GM12892 (cell line): ENCODE measurements around the gene APOL6.

Source experiments
- DNase-seq: peaks from one replicate; pipeline ENCODE4 v3.0.0; 2011; ENCODE audit not compliant: insufficient read length
- FAIRE-seq: peaks from 2 replicates; lab custom pipeline; 2011; peaks lifted over from hg19 to GRCh38; lab: Jason Lieb, UNC
- POLR2A ChIP-seq: IDR thresholded peaks from 2 replicates; pipeline ENCODE4 v1.6.1; 2011; ENCODE audit warnings: low read depth, low read length, control low read depth
- POLR2AphosphoS5 ChIP-seq: IDR thresholded peaks from 2 replicates; pipeline ENCODE4 v1.6.1; 2011; ENCODE audit warnings: low read depth, low read length, control low read depth
- TAF1 ChIP-seq: IDR thresholded peaks from 2 replicates; pipeline ENCODE4 v1.6.1; 2011; ENCODE audit warnings: low read depth, mild to moderate bottlenecking, control low read depth, low read length, borderline replicate concordance

The APOL6 gene

GRCh38 chr22:35629406-35630216 is 18.6 kb upstream of the APOL6 start:
- FAIRE-seq (peak; percentile 40), DNase-seq (no peak)
- no peak for TF ChIP-seq TAF1
- TF ChIP-seq POLR2AphosphoS5: no peak
- TF ChIP-seq POLR2A: no peak

- DNase-seq: no peak
- no peak for TF ChIP-seq POLR2AphosphoS5
- TF ChIP-seq TAF1: no peak
- TF ChIP-seq POLR2A: no peak
- FAIRE-seq: peak; percentile 5
Measured at GRCh38 chr22:35630387-35630793, 17.9 kb upstream of the APOL6 start.

- DNase-seq (no peak), FAIRE-seq (no peak)
- no peak for TF ChIP-seq TAF1
- TF ChIP-seq POLR2A: no peak
- TF ChIP-seq POLR2AphosphoS5: no peak
Measured at GRCh38 chr22:35630891-35631290, 17.4 kb upstream of the APOL6 start.

GRCh38 chr22:35631597-35631996 is 16.6 kb upstream of the APOL6 start:
- FAIRE-seq (peak; percentile 63), DNase-seq (no peak)
- TF ChIP-seq TAF1 (no peak), POLR2AphosphoS5 (no peak), POLR2A (no peak)

GRCh38 chr22:35632935-35633334 is 15.3 kb upstream of the APOL6 start:
- DNase-seq: no peak
- FAIRE-seq: no peak
- TF ChIP-seq POLR2A (no peak), TAF1 (no peak), POLR2AphosphoS5 (no peak)

GRCh38 chr22:35633520-35633919 is 14.7 kb upstream of the APOL6 start:
- TF ChIP-seq TAF1 (no peak), POLR2AphosphoS5 (0 out of 2 replicates have a peak, but pooled peaks have one; percentile 43), POLR2A (no peak)
- FAIRE-seq (peak; percentile 69), DNase-seq (no peak)

- DNase-seq (no peak), FAIRE-seq (no peak)
- no peak for TF ChIP-seq POLR2A
- no peak for TF ChIP-seq POLR2AphosphoS5
- no peak for TF ChIP-seq TAF1
Measured at GRCh38 chr22:35634015-35634414, 14.2 kb upstream of the APOL6 start.

- FAIRE-seq (peak; percentile 66), DNase-seq (no peak)
- no peak for TF ChIP-seq POLR2AphosphoS5
- no peak for TF ChIP-seq POLR2A
- TF ChIP-seq TAF1: no peak
Measured at GRCh38 chr22:35634943-35635540, 13.2 kb upstream of the APOL6 start.

GRCh38 chr22:35637254-35637653 is 11.0 kb upstream of the APOL6 start:
- DNase-seq (no peak), FAIRE-seq (no peak)
- no peak for TF ChIP-seq POLR2AphosphoS5
- no peak for TF ChIP-seq TAF1
- no peak for TF ChIP-seq POLR2A

- no peak for FAIRE-seq
- TF ChIP-seq TAF1 (no peak), POLR2AphosphoS5 (no peak), POLR2A (no peak)
- no peak for DNase-seq
Measured at GRCh38 chr22:35638001-35638400, 10.2 kb upstream of the APOL6 start.

- DNase-seq: no peak
- TF ChIP-seq POLR2A: no peak
- no peak for TF ChIP-seq TAF1
- no peak for FAIRE-seq
Measured at GRCh38 chr22:35638410-35638809, 9.8 kb upstream of the APOL6 start.

- DNase-seq (no peak), FAIRE-seq (no peak)
- TF ChIP-seq POLR2A (no peak), POLR2AphosphoS5 (no peak), TAF1 (no peak)
Measured at GRCh38 chr22:35641494-35642120, 6.6 kb upstream of the APOL6 start.
